MM.1S (cell line): ENCODE results near the gene OXT.

Experiments
- EZH2 ChIP-seq: fragments of 300-600 bp; sonication (generic); optimal IDR thresholded peaks from 2 replicates; pipeline ENCODE3; 2017; ENCODE audit warnings: low read depth, mild to moderate bottlenecking, antibody characterized with exemption, low read length, mixed read lengths
- TF ChIP-seq, protein P1 (sequence below): fragments of 300-600 bp; sonication (generic); IDR thresholded peaks from 2 replicates; pipeline ENCODE4 v1.5.1; 2016; ENCODE audit warnings: antibody characterized with exemption, low read length, mixed read lengths

DNA sequence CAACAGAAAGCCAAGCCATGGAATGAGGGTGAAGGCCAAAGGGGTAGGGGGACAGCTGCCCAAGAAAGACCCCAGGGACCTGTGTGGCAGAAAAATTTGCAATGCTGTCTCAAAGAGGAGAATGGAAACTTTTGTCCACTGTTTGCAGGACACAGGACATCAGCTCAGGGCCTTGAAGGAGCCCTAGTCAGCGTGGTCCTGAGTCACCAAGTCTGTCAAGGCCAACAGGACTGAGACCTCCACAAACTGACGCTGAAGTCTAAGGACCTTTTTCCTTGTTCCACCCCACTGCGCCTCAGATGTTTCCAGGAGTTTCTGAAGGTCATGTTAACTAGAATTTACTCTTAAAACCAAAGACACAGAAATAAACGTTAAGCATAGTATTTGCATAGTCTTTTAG is 44.9 kb downstream of the OXT start:
- TF ChIP-seq, protein P1, sequence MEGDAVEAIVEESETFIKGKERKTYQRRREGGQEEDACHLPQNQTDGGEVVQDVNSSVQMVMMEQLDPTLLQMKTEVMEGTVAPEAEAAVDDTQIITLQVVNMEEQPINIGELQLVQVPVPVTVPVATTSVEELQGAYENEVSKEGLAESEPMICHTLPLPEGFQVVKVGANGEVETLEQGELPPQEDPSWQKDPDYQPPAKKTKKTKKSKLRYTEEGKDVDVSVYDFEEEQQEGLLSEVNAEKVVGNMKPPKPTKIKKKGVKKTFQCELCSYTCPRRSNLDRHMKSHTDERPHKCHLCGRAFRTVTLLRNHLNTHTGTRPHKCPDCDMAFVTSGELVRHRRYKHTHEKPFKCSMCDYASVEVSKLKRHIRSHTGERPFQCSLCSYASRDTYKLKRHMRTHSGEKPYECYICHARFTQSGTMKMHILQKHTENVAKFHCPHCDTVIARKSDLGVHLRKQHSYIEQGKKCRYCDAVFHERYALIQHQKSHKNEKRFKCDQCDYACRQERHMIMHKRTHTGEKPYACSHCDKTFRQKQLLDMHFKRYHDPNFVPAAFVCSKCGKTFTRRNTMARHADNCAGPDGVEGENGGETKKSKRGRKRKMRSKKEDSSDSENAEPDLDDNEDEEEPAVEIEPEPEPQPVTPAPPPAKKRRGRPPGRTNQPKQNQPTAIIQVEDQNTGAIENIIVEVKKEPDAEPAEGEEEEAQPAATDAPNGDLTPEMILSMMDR, result no peak
- TF ChIP-seq EZH2, result no peak
